K562 (cell line): ENCODE data around the gene APOL4. TPM values are rescaled to one million over a fixed set of nuclear protein-coding genes. Genes with fewer than 3 reads are reported as not detected.
A peak's percentile ranks its signal among the peaks of the same experiment; 100 is the strongest.

ENCODE experiments used
- CTCF ChIP-seq, 3 experiments: IDR thresholded peaks in 2 of 3; conservative IDR thresholded peaks in 1 of 3; 2 replicates each; pipeline ENCODE4 v1.5.1; 2011 to 2012; ENCODE audit warnings: low read length in 3 of 3, mild to moderate bottlenecking in 3 of 3, control low read depth in 2 of 3, improper control_type of control experiment in 1 of 3, inconsistent platforms in 1 of 3, low read depth in 1 of 3, mixed read lengths in 1 of 3, moderate library complexity in 1 of 3; ENCODE audit not compliant: insufficient read depth in 2 of 3
- ELF4 ChIP-seq: fragments of 450-650 bp; formaldehyde crosslinking; IDR thresholded peaks from 2 replicates; pipeline ENCODE4 v1.4.0; 2022; ENCODE audit warnings: missing genetic modification characterization
- GATA2 ChIP-seq: sonication (generic); formaldehyde crosslinking; IDR thresholded peaks from 2 replicates; pipeline ENCODE4 v1.4.0; 2020; ENCODE audit warnings: mild to moderate bottlenecking, missing genetic modification reagents
- HDAC1 ChIP-seq, 2 experiments: fragments of 450-650 bp; IDR thresholded peaks; 2 replicates each; pipeline ENCODE4 v1.6.1; 2016 to 2017; ENCODE audit warnings: inconsistent platforms in 1 of 2, mild to moderate bottlenecking in 1 of 2, moderate library complexity in 1 of 2
- HDAC8 ChIP-seq: fragments of 450-650 bp; IDR thresholded peaks from 2 replicates; pipeline ENCODE4 v1.6.1; 2016; ENCODE audit warnings: mild to moderate bottlenecking, missing genetic modification characterization, moderate library complexity, missing compliant biosample characterization
- POLR2H ChIP-seq: IDR thresholded peaks from 2 replicates; pipeline ENCODE4 v1.6.1; 2016; ENCODE audit warnings: missing genetic modification characterization, low read depth, mild to moderate bottlenecking, control low read depth, missing compliant biosample characterization, moderate library complexity
- RAD21 ChIP-seq, 2 experiments: fragments of 250-450 bp in 1 of 2; fragments of 450-650 bp in 1 of 2; sonication (Bioruptor Pico) in 1 of 2; formaldehyde crosslinking in 1 of 2; IDR thresholded peaks in 1 of 2; conservative IDR thresholded peaks in 1 of 2; 2 replicates each; pipeline versions ENCODE4 v1.4.0 to v1.8.0; 2020 to 2022; ENCODE audit warnings: mild to moderate bottlenecking in 2 of 2, moderate library complexity in 1 of 2
- RBFOX2 ChIP-seq: fragments of 200-400 bp; formaldehyde crosslinking; IDR thresholded peaks from 2 replicates; pipeline ENCODE4 v1.6.1; 2017; ENCODE audit warnings: low read depth, mild to moderate bottlenecking, low read length, moderate library complexity
- RBM14 ChIP-seq: fragments of 200-400 bp; formaldehyde crosslinking; IDR thresholded peaks from 2 replicates; pipeline ENCODE4 v1.6.1; 2018; ENCODE audit warnings: low read depth, mild to moderate bottlenecking, low read length, moderate library complexity, borderline replicate concordance; ENCODE audit not compliant: insufficient read depth
- RBM15 ChIP-seq: fragments of 200-400 bp; formaldehyde crosslinking; IDR thresholded peaks from 2 replicates; pipeline ENCODE4 v1.6.1; 2018; ENCODE audit warnings: mild to moderate bottlenecking, low read length, moderate library complexity; ENCODE audit not compliant: insufficient read depth
- SPI1 ChIP-seq: IDR thresholded peaks from 2 replicates; pipeline ENCODE4 v1.6.1; 2011; ENCODE audit warnings: low read depth, low read length, control low read depth, borderline replicate concordance
- ZHX1 ChIP-seq: fragments of 150-350 bp; conservative IDR thresholded peaks from 2 replicates; pipeline ENCODE4 v1.6.1; 2014; ENCODE audit warnings: low read length
- ZNF551 ChIP-seq: fragments of 250-450 bp; sonication (Bioruptor Pico); IDR thresholded peaks from 2 replicates; pipeline ENCODE4 v1.5.0; 2021; ENCODE audit warnings: mild to moderate bottlenecking, moderate library complexity
- ZNF764 ChIP-seq: fragments of 250-450 bp; sonication (Bioruptor Pico); IDR thresholded peaks from 2 replicates; pipeline ENCODE4 v1.4.0; 2020; ENCODE audit warnings: low read depth, mild to moderate bottlenecking, moderate library complexity
- polyA plus RNA-seq, 8 experiments: library from polyadenylated mRNA; depleted of rRNA in 4 of 8; stranded (reverse) in 5 of 8; unstranded in 3 of 8; fragments of >200 nt; fragmentation: Nextera tagmentation in 2 of 8; fragmentation: Illumina TruSeq in 1 of 8; extraction: Ambion mirVana in 2 of 8; extraction: Trizol in 1 of 8; gene quantifications; 2 replicates each; pipeline versions ENCODE4 v1.2.1 to v1.2.3, GENCODE V29; 2011 to 2014; ENCODE audit warnings: inconsistent platforms in 1 of 8, missing spikeins in 1 of 8
- total RNA-seq, 7 experiments: library from RNA; depleted of rRNA in 6 of 7; stranded (reverse); fragments of >200 nt in 6 of 7; fragmentation: Illumina TruSeq in 2 of 7; extraction: Trizol in 2 of 7; gene quantifications; 2 replicates each; pipeline versions ENCODE4 v1.2.1 to v1.2.3, GENCODE V29; 2011 to 2021; ENCODE audit warnings: low replicate concordance in 1 of 7
- TF ChIP-seq, protein P1 (sequence below), 2 experiments: fragments of 150-350 bp in 1 of 2; IDR thresholded peaks; 2 replicates each; pipeline ENCODE4 v1.6.1; 2012 to 2016; ENCODE audit warnings: low read depth in 2 of 2, low read length in 2 of 2, mild to moderate bottlenecking in 1 of 2, moderate library complexity in 1 of 2
- TF ChIP-seq, protein P2 (sequence below): fragments of 450-650 bp; IDR thresholded peaks from 2 replicates; pipeline ENCODE4 v1.6.1; 2018; ENCODE audit warnings: mild to moderate bottlenecking, low read depth; ENCODE audit not compliant: partially characterized antibody

The APOL4 gene
- total and polyA plus RNA-seq, 9 of the 15 experiments (the other 6 are each of a cell fraction or from before 2014, with no cell fraction given) = 6.5 to 15.0 (median 9.8) TPM

- peak; percentile 69 to 81 (median 76) for TF ChIP-seq CTCF (IDR thresholded peaks at IDR 0.05 in 2 of 3, conservative IDR thresholded peaks at IDR 0.05 in 1 of 3; ENCODE audit: insufficient read depth in 2 of 3, low read depth in 1 of 3, low read length in 3 of 3)
- no peak for TF ChIP-seq POLR2H
- TF ChIP-seq HDAC1 (IDR thresholded peaks at IDR 0.05) = no peak
- peak; percentile 54 to 84 for TF ChIP-seq RAD21 (CRISPR knock-in tag; conservative IDR thresholded peaks at IDR 0.05 in 1 of 2, IDR thresholded peaks at IDR 0.05 in 1 of 2)
- no peak for TF ChIP-seq ZNF764 (CRISPR knock-in tag)
- TF ChIP-seq, protein P1, sequence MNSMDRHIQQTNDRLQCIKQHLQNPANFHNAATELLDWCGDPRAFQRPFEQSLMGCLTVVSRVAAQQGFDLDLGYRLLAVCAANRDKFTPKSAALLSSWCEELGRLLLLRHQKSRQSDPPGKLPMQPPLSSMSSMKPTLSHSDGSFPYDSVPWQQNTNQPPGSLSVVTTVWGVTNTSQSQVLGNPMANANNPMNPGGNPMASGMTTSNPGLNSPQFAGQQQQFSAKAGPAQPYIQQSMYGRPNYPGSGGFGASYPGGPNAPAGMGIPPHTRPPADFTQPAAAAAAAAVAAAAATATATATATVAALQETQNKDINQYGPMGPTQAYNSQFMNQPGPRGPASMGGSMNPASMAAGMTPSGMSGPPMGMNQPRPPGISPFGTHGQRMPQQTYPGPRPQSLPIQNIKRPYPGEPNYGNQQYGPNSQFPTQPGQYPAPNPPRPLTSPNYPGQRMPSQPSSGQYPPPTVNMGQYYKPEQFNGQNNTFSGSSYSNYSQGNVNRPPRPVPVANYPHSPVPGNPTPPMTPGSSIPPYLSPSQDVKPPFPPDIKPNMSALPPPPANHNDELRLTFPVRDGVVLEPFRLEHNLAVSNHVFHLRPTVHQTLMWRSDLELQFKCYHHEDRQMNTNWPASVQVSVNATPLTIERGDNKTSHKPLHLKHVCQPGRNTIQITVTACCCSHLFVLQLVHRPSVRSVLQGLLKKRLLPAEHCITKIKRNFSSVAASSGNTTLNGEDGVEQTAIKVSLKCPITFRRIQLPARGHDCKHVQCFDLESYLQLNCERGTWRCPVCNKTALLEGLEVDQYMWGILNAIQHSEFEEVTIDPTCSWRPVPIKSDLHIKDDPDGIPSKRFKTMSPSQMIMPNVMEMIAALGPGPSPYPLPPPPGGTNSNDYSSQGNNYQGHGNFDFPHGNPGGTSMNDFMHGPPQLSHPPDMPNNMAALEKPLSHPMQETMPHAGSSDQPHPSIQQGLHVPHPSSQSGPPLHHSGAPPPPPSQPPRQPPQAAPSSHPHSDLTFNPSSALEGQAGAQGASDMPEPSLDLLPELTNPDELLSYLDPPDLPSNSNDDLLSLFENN (IDR thresholded peaks at IDR 0.05; ENCODE audit: low read depth in 2 of 2, low read length in 2 of 2) = no peak
- no peak for TF ChIP-seq RBM15
- TF ChIP-seq RBFOX2 = no peak
- TF ChIP-seq SPI1 = no peak
- TF ChIP-seq, protein P2, sequence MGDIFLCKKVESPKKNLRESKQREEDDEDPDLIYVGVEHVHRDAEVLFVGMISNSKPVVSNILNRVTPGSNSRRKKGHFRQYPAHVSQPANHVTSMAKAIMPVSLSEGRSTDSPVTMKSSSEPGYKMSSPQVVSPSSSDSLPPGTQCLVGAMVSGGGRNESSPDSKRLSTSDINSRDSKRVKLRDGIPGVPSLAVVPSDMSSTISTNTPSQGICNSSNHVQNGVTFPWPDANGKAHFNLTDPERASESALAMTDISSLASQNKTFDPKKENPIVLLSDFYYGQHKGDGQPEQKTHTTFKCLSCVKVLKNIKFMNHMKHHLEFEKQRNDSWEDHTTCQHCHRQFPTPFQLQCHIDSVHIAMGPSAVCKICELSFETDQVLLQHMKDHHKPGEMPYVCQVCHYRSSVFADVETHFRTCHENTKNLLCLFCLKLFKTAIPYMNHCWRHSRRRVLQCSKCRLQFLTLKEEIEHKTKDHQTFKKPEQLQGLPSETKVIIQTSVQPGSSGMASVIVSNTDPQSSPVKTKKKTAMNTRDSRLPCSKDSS = no peak
- no peak for TF ChIP-seq ZNF551
- no peak for TF ChIP-seq RBM14
- TF ChIP-seq GATA2 = no peak
- no peak for TF ChIP-seq HDAC8 (tag)
- no peak for TF ChIP-seq ZHX1
- TF ChIP-seq ELF4 (CRISPR knock-in tag) = no peak
These were observed 20.5 kb upstream of the APOL4 start (continued) for GRCh38 chr22:36221799-36222751.
